Airway epithelial cell (primary cell): ENCODE results near the gene CARD14. TPM values are rescaled to one million over a fixed set of nuclear protein-coding genes. Genes with fewer than 3 reads are reported as not detected.

Experiments used
- total RNA-seq: library from RNA; depleted of rRNA; stranded (reverse); fragments of >200 nt; gene quantifications from 2 replicates; pipeline ENCODE4 v1.2.3, GENCODE V29; 2015

CARD14 gene
- total RNA-seq, result 5.5 and 8.3 TPM in 2 replicates

DNA sequence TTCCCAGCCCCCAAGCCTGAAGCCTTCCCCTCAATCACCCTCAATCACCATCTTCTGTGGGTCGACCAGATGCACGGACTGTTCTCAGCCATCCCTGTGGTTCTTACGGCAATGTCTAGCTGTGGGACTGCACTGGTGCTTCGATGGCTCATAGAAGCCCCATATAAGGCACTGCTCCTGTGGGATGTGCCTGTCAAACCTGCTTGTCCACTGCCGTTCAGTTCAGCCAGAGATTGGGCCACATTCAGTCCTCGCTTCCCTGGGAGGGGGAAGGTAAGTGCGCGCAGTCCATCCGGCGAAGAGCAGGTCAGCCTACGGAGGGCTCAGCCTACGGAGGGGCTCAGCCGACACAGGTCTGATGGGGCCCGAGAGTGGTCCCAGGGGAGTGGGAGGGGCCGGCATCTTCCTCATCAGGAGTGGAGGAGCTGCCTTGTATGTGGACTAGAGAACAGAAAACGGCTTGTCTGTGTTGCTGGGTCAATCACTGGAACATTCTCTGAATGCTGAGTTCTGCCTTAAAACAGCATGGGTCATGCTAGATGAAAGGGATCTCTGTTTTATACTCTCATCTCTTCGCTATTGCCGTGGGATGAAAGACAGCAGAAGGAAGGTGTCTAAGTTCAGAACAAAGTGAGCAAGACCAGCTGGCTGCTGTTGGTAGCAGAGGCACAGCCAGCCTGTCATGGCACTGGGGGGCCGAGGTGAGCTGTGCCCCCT, at the start of gene CARD14:
CARD14 (plus strand) TSS at position 247 of the 717 bp plus-strand sequence. CDS start 11,409 bp downstream, outside the sequence.

DNA sequence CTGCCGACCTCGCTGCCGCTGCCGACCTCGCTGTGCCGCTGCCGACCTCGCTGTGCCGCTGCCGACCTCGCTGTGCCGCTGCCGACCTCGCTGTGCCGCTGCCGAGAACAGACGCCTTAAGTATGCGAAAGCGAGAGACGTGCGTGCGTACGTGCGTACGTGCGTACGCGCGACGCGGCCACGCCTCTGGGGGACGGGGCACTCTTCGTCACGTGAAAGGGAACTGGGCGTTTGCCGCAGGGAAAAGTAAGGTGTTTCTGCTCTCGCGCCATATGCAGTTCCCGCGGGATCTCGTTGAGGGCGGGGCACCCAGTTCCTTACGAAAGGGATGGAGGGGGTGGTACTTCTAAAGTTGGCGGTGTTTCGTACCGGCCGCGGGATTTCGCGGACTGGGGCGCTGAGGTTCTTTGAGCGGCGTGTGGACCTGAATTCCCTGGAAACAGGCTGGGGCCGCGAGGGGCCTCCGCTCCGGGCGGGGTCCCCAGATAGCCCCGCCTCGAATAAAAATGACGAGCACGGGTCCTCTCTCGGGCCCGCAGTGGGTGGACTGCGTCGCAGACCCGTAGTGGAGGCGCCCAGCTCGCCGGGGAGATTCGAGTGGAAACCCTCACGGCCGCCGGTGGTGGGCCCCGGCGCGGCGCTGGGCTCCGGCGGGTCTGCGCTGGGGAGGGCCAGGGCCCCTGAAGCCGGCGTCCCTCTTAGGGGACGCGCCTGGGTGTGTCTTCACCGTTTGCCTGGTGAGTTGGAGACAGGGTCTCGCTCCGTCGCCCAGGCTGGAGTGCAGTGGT, 22.6 kb upstream of the CARD14 start, which contains the start of gene EIF4A3:
EIF4A3 (minus strand) TSS at position 94 of the 788 bp plus-strand sequence. CDS start 167 bp downstream, outside the sequence.

DNA sequence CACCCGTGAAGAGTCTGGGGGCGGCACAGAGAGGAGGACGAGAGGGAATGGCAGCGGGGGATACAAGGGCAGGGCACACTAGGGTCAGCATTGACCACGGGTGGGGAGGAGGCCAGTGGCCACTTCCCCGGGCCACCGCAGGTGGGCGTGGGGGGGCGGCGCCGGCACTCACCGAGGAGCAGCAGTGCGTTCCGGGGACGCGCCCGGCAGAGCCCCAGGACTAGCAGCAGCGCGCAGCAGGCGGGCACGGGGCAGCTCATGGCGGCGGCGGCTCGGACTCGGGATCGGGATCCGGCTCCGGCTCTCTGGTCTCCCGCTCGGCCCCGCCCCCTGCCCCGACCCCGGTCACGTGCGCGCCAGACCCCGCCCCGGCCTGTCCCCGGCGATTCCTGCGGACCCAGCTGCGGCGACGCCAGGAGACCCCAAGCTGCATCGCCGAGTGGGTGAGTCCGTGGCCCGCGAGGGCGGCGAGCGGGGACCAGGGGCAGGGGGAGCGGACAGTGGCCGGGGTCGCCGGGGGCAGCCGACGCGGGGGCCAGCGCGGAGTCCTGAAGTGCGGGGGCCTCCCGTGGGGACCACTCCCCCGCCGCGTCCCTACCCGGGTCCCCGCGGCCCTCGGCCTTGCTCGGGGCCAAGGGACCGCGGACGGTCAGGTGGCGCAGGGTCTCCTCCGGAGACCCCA, 50.4 kb downstream of the CARD14 start, which contains the start of the genes SGSH and SLC26A11:
SGSH (minus strand) TSS at position 280 of the 682 bp plus-strand sequence; CDS start at position 260, 20 bp downstream.
SLC26A11 (plus strand) TSS at position 374 of the 682 bp plus-strand sequence. CDS start 1,134 bp downstream, outside the sequence.

Other genes with a start within 250 kb of the CARD14 start
- gene TBC1D16, start 134.2 kb upstream of the CARD14 start, total RNA-seq, result 16.3 and 22.1 TPM in 2 replicates
- 0.19 and 0.99 TPM in 2 replicates for gene CCDC40, start 133.4 kb upstream of the CARD14 start, total RNA-seq
- gene GAA, start 68.4 kb upstream of the CARD14 start, total RNA-seq, result 40.2 and 52.5 TPM in 2 replicates
- gene EIF4A3, start 22.9 kb upstream of the CARD14 start, total RNA-seq, result 85.4 and 89.2 TPM in 2 replicates
- 5.4 and 10.0 TPM in 2 replicates for gene SGSH, start 50.3 kb downstream of the CARD14 start, total RNA-seq
- gene SLC26A11, start 50.4 kb downstream of the CARD14 start, total RNA-seq, result 3.8 and 3.9 TPM in 2 replicates
- 14.5 and 27.3 TPM in 2 replicates for gene RNF213, start 90.8 kb downstream of the CARD14 start, total RNA-seq
- 15.3 and 16.4 TPM in 2 replicates for gene ENDOV, start 245.1 kb downstream of the CARD14 start, total RNA-seq